Right renal pelvis (tissue), 4 donors: ENCODE results near the gene DHX40. TPM values are rescaled to one million over a fixed set of nuclear protein-coding genes. Genes with fewer than 3 reads are reported as not detected.
"Not testable (repeated sequence)": the region's sequence is repeated elsewhere in the genome, so short reads cannot be mapped to it uniquely, and the experiment has no call there.

Experiments
- DNase-seq, 4 donors: peaks; one replicate each; pipeline ENCODE4 v3.0.0-alpha.2; 2013; ENCODE audit warnings: low read depth in 4 of 4, low spot score in 3 of 4, missing footprints in 1 of 4
- polyA plus RNA-seq, 4 donors: library from polyadenylated mRNA; unstranded; fragments of 120-200 nt; gene quantifications; one replicate each; pipeline ENCODE4 v1.2.1, GENCODE V29; 2013; ENCODE audit not compliant: insufficient read length in 4 of 4

DHX40 gene, protein sequence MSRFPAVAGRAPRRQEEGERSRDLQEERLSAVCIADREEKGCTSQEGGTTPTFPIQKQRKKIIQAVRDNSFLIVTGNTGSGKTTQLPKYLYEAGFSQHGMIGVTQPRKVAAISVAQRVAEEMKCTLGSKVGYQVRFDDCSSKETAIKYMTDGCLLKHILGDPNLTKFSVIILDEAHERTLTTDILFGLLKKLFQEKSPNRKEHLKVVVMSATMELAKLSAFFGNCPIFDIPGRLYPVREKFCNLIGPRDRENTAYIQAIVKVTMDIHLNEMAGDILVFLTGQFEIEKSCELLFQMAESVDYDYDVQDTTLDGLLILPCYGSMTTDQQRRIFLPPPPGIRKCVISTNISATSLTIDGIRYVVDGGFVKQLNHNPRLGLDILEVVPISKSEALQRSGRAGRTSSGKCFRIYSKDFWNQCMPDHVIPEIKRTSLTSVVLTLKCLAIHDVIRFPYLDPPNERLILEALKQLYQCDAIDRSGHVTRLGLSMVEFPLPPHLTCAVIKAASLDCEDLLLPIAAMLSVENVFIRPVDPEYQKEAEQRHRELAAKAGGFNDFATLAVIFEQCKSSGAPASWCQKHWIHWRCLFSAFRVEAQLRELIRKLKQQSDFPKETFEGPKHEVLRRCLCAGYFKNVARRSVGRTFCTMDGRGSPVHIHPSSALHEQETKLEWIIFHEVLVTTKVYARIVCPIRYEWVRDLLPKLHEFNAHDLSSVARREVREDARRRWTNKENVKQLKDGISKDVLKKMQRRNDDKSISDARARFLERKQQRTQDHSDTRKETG
- 10 to 100 TPM; 78.9 to 96.9 (median 91.4) TPM for polyA plus RNA-seq

DNA sequence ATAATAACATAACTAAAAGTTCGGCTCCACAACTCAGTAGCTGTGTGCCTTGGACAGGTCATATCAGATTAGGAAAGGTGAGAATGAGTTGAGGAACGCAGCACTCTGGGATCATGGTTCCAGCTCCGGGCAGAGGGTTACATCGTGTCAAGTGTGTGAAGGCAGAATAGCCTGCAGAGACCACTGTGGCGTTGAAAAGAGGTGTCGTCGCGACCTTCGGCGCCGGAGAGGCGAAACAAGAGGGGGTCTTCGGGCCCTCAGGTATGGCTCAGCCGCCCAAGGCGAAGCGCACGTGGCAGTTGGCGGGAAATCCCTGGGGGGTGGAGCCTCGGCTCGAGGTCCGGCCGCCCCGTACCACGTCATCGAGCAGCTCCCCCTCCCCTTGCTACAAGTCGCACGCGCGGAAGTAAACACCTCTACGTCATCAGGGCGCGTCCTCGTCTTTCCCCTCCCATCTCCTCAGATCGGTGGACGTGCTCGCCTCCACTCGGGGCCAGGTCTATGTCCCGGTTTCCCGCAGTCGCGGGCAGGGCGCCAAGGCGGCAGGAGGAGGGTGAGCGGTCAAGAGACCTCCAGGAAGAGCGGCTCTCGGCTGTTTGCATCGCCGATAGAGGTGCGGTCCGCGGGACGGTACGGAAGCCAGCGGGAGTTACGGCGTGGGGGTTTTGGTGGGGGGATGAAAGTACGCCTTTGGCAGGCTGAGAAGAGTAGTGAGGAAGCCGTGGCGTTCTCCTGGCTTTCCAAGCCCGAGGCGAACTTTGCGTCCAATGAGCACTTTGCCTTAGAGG lies at the start of gene DHX40:
DHX40 (plus strand) TSS at position 440 of the 788 bp plus-strand sequence; CDS start at position 502, 62 bp downstream.
- peak; percentile 88 to 93 (median 90) for DNase-seq

DNA sequence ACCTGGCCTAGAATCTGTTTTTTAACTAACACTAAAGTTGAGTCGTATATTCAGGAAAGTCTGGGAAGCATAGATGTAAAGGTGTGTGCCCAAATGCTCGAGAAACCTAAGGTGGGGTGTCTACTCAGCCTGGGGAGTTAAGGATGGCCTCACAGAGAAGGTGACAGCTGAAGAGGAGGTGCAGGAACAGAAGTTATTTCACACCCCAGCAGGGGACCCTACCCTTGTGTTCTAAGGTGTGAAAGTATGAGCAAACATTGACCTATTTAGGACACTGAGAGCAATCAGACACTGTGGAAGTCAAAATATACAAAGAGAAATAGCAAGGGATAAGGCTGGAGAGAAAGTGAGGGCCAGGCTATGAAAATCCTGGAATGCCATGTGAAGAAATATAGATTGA lies 49.0 kb upstream of the DHX40 start:
- DNase-seq: no peak

DNA sequence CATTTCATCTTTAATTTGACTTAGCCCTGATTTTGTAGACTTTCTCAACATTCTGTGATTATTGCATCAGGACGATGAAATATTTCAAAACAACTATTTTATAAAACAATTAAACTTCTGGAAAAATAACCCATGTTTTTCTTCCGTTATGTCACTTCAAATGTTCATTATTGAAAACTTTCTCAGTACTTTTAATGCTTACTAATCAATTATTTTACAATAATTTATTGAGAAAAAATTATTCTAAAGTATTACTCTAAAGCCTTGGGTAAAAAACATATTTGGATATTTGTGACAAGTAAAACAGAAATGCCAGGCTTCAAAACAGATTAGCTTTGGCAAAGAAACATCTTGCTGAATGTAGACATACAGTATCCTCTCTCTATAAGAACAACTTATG lies 46.3 kb upstream of the DHX40 start:
- DNase-seq: no peak

DNA sequence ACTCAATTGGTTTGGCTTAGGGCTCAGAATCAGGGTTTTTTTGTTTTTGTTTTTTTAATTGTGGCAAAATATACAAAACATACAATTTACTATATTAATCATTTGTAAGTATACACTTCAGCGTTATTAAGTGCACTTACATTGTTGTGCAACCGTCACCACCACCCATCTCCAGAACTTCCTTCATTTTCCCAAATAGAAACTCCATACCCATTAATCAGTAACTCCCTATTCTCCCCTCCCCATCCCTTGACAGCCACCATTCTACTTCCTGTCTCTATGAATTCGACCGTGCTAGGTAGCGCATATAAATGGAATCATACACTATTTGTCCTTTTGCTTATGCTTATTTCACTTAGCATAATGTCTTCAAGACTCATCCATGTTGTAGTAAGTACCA lies 45.2 kb upstream of the DHX40 start:
- no peak for DNase-seq

DNA sequence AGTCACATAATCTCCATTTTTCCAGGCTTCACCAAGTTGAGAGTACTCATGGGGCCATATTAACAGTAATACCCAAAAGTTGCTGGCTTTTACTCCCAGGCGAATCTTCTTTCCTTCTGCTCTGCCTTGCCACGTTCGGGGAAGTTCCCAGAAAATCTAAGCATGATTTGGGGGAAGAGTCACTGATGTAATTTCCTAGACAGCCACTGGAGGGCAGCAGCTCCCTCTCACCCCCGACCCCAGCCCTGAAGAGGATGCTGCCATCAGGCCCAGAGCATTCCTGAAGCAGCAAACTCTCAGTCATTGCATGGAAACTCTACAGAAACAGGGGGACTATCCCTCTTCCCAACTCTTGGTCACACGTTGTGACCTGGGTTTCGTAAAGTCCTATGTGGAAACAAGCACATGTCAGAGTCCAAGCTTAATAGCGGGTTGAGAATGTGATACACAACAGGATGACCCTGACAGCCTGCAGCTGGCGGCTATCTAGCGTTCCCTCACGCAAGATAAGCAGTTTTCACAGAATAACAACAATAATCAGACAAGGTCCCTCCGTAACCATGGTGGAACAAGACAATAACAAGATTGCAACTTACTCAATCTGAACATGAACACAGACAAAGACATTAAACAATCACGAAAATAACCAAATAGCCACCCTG lies 43.8 kb upstream of the DHX40 start:
- DNase-seq: peak in 1 of 4 donors; percentile 50

DNA sequence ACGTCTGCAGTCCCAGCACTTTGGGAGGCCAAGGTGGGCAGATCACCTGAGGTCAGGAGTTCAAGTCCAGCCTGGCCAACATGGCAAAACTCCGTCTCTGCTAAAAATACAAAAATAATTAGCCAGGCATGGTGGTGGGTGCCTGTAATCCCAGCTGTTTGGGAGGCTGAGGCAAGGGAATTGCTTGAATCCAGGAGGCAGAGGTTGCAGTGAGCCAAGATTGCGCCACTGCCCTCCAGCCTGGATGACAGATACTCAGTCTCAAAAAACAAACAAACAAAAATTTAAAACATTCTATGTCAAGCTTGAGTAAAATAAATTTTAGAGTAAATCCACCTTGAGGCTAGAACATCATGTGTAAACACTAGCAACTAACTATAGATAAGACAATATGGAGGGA lies 40.5 kb upstream of the DHX40 start:
- not testable (repeated sequence) for DNase-seq

DNA sequence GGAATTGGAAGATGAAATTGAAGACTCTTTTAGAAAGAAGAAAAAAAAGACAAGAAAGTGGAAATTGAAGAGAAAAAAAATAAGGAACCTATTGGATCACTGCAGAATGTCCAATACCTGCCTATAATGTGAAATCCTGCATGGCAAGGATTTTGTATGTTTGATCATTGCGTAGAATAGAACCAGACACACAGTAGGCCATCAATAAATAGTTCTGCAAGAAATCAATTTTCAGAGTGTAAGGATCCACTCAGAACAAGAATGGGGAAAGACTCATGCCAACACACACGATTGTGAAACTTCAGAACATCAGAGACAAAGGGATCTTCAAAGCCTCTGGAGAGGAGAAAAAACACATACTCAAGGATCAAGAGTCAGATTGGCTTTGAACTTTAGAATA lies 39.7 kb upstream of the DHX40 start:
- no peak for DNase-seq

DNA sequence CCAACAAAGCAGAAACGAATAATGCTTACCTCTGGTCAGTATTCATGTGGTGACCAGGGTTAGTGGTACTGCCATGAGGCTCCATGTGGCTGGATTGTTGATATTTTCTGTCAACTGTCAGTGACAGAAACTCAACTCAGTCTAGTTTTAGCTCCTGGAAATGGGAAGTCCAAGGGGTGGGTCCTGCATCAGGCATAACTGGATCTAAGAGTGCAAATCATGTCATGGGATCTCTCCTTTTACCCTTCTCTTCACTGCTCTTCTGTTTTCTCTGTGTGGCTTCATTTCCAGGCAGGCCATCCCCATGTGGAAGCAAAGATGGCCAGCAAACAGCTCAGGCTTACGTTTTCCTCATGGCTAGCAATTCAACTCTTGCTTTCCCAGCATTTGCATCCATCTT lies 39.0 kb upstream of the DHX40 start:
- no peak for DNase-seq

DNA sequence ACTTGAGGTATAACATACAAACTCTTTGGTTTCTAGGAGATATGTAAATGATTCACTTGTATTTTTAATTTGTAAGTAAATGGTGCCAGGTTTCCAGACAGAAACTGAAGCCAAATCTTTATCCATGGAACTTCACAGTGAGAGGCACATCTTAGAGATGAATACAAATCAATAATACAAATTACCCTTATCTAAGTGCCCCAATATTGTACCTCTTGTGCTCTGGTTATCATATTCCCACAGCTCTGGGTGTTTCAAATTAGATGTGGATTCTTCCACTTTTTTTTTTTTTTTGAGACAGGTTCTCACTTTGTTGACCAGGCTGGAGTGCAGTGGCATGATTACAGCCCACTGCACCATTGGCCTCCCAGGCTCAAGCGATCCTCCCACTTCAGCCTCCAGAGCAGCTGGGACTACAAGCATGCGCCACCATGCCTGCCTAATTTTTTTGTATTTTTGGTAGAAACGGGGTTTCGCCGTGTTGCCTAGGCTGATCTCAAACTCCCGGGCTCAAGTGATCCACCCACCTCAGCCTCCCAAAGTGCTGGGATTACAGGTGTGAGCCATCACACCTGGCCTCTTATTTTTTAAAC lies 38.0 kb upstream of the DHX40 start:
- no peak for DNase-seq

DNA sequence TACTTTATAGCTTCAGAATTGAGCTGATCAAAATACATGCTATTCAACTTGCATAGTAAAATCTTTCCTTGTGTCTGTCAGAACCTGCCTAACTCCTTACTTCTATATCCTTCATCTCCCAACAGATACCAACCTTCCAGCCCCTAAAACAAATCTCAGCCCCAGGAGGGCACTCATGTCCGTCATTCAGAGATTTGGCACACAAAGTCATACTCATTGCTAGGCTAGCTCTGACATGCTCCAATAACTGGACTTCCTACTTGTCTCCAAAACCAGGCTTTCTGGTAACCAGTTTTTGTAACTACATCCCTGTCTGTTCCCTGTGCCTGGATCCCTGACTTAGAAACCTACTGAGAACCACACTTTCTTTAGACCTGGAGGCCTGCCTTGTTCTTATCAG lies 37.5 kb upstream of the DHX40 start:
- no peak for DNase-seq

DNA sequence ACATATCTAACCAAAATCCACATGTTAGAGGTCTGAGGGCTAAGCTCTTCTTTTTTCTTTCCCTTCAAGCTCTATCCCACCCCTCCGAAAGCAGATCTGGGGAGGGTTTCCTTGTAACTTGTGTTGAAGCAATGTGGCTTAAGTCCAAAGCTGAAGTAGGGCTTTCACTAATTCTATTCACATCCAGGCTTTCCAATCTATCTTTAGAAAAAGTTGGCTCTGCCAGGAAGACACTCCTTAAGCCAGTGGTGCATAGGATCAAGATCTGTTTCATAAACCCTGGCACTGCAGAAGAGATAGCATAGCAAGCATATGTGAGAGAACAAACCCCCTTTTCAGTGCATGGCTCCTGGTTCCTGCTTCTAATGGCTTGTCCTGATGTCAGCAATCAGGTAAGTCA lies 34.9 kb upstream of the DHX40 start:
- DNase-seq: no peak

DNA sequence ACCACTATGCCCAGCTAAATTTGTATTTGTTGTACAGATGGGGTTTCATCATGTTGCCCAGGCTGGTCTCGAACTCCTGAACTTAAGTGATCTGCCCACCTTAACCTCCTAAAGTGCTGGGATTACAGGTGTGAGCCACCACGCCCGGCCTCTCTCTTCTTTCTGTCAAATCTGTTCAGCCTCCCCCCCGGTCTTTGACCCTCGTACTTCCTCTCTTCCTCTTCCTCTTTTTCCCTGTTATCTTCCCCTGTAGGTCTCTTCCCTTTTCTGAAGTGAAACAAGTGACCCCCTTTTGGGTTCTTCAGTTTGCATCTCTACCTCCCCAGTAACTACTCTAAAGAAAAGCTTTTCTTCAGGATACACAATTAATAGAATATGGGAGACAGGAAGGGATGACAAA lies 31.7 kb upstream of the DHX40 start:
- no peak for DNase-seq

DNA sequence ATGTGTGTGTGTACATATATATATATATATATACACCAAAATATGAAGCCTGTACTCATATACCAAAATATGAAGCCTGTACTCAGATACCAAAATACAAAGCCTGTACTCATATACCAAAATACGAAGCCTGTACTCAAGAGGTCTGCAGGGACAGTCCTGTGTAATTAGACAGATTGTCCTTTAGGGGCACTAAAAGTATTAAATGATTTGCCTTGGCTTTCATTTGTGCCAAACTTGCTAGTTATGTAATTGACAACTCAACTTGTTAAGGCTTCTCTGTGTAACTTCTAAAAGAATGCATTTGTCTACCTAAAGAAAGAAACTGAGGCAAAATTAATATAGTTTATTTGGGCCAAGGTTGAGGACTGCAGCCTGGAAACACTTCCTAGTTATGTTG lies 30.8 kb upstream of the DHX40 start:
- no peak for DNase-seq

DNA sequence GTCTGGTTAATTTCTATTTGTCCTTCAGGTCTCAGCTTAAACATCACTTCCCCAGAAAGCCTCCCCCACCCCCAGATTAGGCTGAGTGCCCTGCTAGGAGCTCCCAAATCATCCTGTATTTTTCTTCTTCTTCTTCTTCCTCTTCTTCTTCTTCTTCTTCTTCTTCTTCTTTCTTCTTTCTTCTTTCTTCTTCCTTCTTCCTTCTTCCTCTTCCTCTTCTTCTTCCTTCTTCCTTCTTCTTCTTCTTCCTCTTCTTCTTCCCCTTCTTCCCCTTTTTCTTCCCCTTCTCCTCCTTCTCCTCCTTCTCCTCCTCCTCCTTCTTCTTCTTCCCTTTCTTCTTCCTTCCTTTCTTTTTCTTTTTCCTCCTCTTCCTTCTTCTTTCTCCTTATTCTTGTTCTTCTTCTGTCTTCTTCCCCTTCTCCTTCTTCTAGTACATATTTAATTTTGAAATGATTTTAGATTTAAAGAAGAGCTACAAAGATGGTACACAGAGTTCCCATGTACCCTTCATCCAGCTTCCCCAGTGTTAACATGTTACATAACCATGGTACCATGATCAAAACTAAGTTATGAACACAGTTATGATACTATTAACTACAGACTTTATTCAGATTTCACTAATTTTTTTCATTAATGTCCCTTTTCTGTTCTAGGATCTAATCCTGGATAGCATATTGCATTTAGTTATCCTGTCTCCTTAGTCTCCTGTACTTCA lies 27.1 kb upstream of the DHX40 start:
- DNase-seq: no peak

DNA sequence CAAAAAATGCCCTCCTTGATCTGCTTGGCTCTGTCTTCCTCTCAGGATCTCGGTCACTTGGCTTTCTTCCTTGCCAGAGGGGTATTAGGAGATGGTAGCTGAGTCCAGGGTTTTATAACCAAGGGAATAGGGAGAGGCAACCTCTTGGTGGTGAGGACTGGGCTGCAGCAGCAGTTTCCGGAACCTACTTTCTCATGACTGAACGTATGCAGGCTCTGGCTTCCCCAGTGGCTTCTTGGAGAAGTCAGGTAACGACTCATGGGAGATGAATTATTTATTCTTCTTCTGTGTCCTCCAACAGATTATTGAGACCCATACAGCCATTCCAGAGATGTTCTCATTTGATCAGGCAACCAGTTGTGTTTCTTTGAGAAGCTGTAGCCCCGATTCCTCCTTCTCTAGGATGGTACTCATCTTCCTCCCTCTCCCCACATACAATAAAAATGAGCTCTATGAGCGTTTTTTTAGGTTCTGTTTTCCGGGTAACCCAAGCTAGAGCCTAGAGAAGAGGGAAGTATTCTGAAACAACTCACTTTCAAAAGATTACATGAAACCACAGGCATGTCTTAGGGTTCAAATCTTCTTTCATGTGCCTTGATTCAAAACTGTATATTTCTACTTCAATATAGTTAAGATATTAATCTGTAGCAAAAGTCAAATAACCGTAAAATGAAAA lies 22.3 kb upstream of the DHX40 start:
- DNase-seq: no peak

DNA sequence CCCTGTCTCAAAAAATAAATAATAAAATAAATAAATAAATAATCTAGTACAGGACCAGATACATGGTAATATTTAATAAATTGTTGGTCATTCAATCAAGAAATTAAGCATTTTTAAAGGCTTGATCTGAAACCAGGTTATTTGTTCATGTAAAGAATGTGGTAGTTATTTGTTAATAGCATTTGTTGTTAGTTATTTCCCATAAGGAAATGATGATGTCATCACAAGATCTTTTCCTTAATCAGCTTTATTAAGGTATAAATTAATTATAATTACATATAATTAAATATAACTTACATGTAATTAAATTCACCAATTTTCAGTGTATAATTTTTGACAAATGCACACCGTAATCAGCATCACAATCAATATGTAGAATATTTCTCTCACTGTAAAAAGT lies 19.5 kb upstream of the DHX40 start:
- DNase-seq: no peak

DNA sequence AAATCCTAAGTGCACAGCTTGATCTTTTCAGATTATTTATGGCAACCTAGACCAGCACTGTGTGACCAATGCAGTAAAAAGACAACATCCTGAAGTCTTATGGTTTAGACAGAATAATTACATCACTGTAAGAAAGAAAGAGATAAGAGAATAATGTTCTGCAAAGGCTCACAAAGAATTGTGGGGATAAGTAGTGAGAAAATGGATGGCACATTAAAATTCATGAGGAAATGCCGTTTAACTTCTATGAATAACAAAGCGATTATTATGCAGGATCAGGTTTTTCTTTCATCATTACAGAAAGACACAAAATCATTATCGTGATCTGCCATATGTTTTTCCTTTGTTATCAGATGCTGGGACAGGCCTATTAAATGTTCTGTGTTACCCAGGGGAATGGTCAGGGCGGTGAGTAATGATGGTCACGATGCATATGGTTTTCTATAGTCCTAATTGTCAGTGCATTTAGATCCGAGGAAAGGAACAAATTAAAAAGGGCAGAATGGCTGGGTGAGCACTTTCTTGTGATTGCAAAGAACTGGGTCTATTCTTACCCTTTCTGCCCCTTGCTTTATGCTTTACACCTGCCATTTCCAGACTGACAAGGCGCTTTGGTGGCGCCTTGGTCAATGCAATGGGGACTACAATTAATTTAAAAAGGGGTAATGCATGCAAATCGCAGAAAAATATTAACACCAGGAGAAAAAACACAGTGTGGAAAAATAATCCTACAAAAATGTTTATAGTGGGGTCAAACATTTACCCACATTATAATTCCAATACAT lies 18.1 kb upstream of the DHX40 start:
- peak in 1 of 4 donors; percentile 15 for DNase-seq

DNA sequence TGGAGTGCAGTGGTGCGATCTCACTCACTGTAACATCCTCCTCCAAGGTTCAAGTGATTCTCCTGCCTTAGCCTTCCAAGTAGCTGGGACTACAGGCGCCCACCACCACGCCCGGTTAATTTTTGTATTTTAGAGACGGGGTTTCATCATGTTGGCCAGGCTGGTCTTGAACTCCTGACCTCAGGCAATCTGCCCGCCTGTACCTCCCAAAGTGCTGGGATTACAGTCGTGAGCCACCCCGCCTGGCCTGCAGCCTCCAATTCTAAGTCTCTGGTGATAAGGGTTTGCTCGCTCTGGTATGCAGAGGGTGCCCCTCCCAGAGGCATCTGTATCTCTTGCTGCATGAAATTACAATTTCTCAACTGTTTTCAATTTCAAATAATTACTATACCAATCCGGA lies 16.4 kb upstream of the DHX40 start:
- not testable (repeated sequence) for DNase-seq
